Neural cell (in vitro differentiated cells): ENCODE results near the gene ZNF613. TPM values are rescaled to one million over a fixed set of nuclear protein-coding genes. Genes with fewer than 3 reads are reported as not detected.

Experiments
- H2AFZ ChIP-seq: fragments of 200-600, 300-800 bp; sonication (generic), shearing (Covaris generic); 2 replicates; pipeline ENCODE4 v1.6.0; 2014; ENCODE audit warnings: low read depth, mild to moderate bottlenecking, antibody characterized with exemption, low read length, moderate library complexity
- H3F3A ChIP-seq: fragments of 200-600 bp; shearing (Covaris generic); 2 replicates; pipeline ENCODE4 v1.6.1; 2016; ENCODE audit warnings: mild to moderate bottlenecking, moderate library complexity, mixed read lengths, antibody characterized with exemption, low read length; ENCODE audit not compliant: insufficient read depth, poor library complexity, severe bottlenecking
- H3K27ac ChIP-seq: fragments of 200-600, 300-800 bp; sonication (generic), shearing (Covaris generic); 2 replicates; pipeline ENCODE4 v1.5.1; 2014; ENCODE audit warnings: mild to moderate bottlenecking, low read length, moderate library complexity
- H3K27me3 ChIP-seq: fragments of 300-800, 200-600 bp; sonication (generic), shearing (Covaris generic); 2 replicates; pipeline ENCODE4 v1.6.0; 2014; ENCODE audit warnings: mild to moderate bottlenecking, low read depth, low read length, moderate library complexity; ENCODE audit not compliant: insufficient read depth
- H3K36me3 ChIP-seq: fragments of 300-800, 200-600 bp; sonication (generic), shearing (Covaris generic); 2 replicates; pipeline ENCODE4 v1.5.1; 2014; ENCODE audit warnings: mild to moderate bottlenecking, antibody characterized with exemption, low read length, moderate library complexity; ENCODE audit not compliant: insufficient read depth
- H3K4me2 ChIP-seq: fragments of 300-800, 200-600 bp; sonication (generic), shearing (Covaris generic); 2 replicates; pipeline ENCODE4 v1.6.0; 2014; ENCODE audit warnings: mild to moderate bottlenecking, low read length
- H3K4me3 ChIP-seq: fragments of 300-800, 200-600 bp; sonication (generic), shearing (Covaris generic); 2 replicates; pipeline ENCODE4 v1.5.1; 2014; ENCODE audit warnings: mild to moderate bottlenecking, low read length, moderate library complexity
- H3K79me2 ChIP-seq: fragments of 200-600 bp; shearing (Covaris generic); replicated peaks from 2 replicates; pipeline ENCODE4 v1.6.0; 2014; ENCODE audit warnings: mild to moderate bottlenecking, low read length, moderate library complexity; ENCODE audit not compliant: insufficient read depth
- H3K9ac ChIP-seq: fragments of 300-800, 200-600 bp; sonication (generic), shearing (Covaris generic); 2 replicates; pipeline ENCODE4 v1.6.1; 2016; ENCODE audit warnings: mild to moderate bottlenecking, low read length, mixed read lengths
- H3K9me2 ChIP-seq: fragments of 200-600 bp; shearing (Covaris generic); 2 replicates; pipeline ENCODE4 v1.6.1; 2016; ENCODE audit warnings: mild to moderate bottlenecking, low read length, mixed read lengths; ENCODE audit not compliant: insufficient read depth
- H3K9me3 ChIP-seq: fragments of 200-600, 300-800 bp; sonication (generic), shearing (Covaris generic); 2 replicates; pipeline ENCODE4 v1.6.1; 2016; ENCODE audit warnings: mild to moderate bottlenecking, mixed run types, low read length, moderate library complexity, mixed read lengths
- H4K20me1 ChIP-seq: fragments of 200-600 bp; shearing (Covaris generic); 2 replicates; pipeline ENCODE4 v1.6.1; 2016; ENCODE audit warnings: mild to moderate bottlenecking, mixed run types; ENCODE audit not compliant: insufficient read depth
- EP300 ChIP-seq: fragments of 450-650 bp; conservative IDR thresholded peaks from 2 replicates; pipeline ENCODE4 v1.6.1; 2014; ENCODE audit warnings: antibody characterized with exemption, mild to moderate bottlenecking, moderate library complexity; ENCODE audit not compliant: poor library complexity, severe bottlenecking
- EZH2 ChIP-seq: fragments of 200-600, 300-800 bp; shearing (Covaris generic), sonication (generic); IDR thresholded peaks from 2 replicates; pipeline ENCODE4 v1.6.1; 2014; ENCODE audit warnings: antibody characterized with exemption, low read length, borderline replicate concordance, mild to moderate bottlenecking; ENCODE audit not compliant: insufficient read depth, poor library complexity, severe bottlenecking
- MXI1 ChIP-seq: fragments of 450-650 bp; conservative IDR thresholded peaks from 2 replicates; pipeline ENCODE4 v1.6.1; 2014; ENCODE audit warnings: antibody characterized with exemption, mild to moderate bottlenecking; ENCODE audit not compliant: poor library complexity, severe bottlenecking
- POLR2AphosphoS5 ChIP-seq: IDR thresholded peaks from 2 replicates; pipeline ENCODE4 v1.6.1; 2012
- RAD21 ChIP-seq: fragments of 450-650 bp; conservative IDR thresholded peaks from 2 replicates; pipeline ENCODE4 v1.6.1; 2014; ENCODE audit warnings: antibody characterized with exemption, mild to moderate bottlenecking, moderate library complexity
- SMC3 ChIP-seq: fragments of 450-650 bp; conservative IDR thresholded peaks from 2 replicates; pipeline ENCODE4 v1.6.1; 2014; ENCODE audit warnings: antibody characterized with exemption, mild to moderate bottlenecking, moderate library complexity; ENCODE audit not compliant: poor library complexity
- TAF1 ChIP-seq: IDR thresholded peaks from 2 replicates; pipeline ENCODE4 v1.6.1; 2012; ENCODE audit warnings: low read depth
- polyA plus RNA-seq: library from polyadenylated mRNA; depleted of rRNA; stranded (reverse); fragments of >200 nt; gene quantifications from 2 replicates; pipeline ENCODE4 v1.2.3, GENCODE V29; 2014
- TF ChIP-seq, protein P1 (sequence below): fragments of 450-650 bp; IDR thresholded peaks from 2 replicates; pipeline ENCODE4 v1.5.1; 2014; ENCODE audit warnings: antibody characterized with exemption, mild to moderate bottlenecking, moderate library complexity; ENCODE audit not compliant: poor library complexity, severe bottlenecking
- TF ChIP-seq, protein P2 (sequence below): IDR thresholded peaks from 2 replicates; pipeline ENCODE4 v1.6.1; 2012; ENCODE audit warnings: borderline replicate concordance

The ZNF613 gene
- polyA plus RNA-seq, 1 donor from 2014 or later: 10.9 TPM

DNA sequence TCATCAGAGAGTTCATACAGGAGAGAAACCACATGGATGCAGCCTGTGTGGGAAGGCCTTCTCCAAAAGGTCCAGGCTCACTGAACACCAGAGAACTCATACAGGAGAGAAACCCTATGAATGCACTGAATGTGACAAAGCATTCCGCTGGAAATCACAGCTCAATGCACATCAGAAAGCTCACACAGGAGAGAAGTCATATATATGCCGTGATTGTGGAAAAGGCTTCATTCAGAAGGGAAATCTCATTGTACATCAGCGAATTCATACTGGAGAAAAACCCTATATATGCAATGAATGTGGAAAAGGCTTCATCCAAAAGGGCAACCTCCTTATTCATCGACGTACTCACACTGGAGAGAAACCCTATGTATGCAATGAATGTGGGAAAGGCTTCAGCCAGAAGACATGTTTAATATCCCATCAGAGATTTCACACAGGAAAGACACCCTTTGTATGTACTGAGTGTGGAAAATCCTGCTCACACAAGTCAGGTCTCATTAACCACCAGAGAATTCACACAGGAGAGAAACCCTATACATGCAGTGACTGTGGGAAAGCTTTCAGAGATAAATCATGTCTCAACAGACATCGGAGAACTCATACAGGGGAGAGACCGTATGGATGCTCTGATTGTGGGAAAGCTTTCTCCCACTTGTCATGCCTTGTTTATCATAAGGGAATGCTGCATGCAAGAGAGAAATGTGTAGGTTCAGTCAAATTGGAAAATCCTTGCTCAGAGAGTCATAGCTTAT is 17.7 kb downstream of the ZNF613 start:
- Histone ChIP-seq H2AFZ (no peak overlapping the region), H3K9me2 (no peaks in the 10 kb centered on the region), H3K79me2 (no peaks in the 10 kb centered on the region), H3K4me2 (no peak overlapping the region), H3K36me3 (peaks cover 48% of the 10 kb centered on the region), H3K27ac (no peak overlapping the region), H3K27me3 (no peaks in the 10 kb centered on the region), H3K9ac (no peak overlapping the region), H3K9me3 (peaks cover 19% of the 10 kb centered on the region), H4K20me1 (no peaks in the 10 kb centered on the region), H3F3A (no peaks in the 10 kb centered on the region), H3K4me3 (no peak overlapping the region)
- TF ChIP-seq, protein P1, sequence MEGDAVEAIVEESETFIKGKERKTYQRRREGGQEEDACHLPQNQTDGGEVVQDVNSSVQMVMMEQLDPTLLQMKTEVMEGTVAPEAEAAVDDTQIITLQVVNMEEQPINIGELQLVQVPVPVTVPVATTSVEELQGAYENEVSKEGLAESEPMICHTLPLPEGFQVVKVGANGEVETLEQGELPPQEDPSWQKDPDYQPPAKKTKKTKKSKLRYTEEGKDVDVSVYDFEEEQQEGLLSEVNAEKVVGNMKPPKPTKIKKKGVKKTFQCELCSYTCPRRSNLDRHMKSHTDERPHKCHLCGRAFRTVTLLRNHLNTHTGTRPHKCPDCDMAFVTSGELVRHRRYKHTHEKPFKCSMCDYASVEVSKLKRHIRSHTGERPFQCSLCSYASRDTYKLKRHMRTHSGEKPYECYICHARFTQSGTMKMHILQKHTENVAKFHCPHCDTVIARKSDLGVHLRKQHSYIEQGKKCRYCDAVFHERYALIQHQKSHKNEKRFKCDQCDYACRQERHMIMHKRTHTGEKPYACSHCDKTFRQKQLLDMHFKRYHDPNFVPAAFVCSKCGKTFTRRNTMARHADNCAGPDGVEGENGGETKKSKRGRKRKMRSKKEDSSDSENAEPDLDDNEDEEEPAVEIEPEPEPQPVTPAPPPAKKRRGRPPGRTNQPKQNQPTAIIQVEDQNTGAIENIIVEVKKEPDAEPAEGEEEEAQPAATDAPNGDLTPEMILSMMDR: no peak
- TF ChIP-seq MXI1 (no peak), TAF1 (no peak), POLR2AphosphoS5 (no peak)

DNA sequence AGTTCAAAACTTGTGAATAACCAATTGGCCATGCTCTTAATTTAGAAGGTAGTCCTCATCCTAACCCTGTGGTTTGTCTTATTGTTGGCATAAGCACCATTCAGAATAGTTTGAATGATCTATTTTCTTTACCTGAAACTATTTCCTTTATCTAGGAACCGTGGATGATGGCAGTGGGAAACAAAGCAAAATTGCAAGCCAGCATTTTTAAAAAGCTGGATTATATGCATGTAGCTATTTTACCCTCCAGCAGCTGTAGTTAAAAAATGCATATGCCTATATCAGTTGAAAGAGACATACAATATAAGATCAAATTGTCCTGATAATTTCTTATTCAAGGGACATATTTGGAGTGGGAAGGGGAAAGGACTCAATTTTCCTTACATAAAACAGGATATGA is 19.3 kb downstream of the ZNF613 start:
- Histone ChIP-seq H3K9me2 (no peaks in the 10 kb centered on the region), H3K27me3 (no peaks in the 10 kb centered on the region), H4K20me1 (no peaks in the 10 kb centered on the region), H3K36me3 (peaks cover 41% of the 10 kb centered on the region), H3F3A (no peaks in the 10 kb centered on the region), H3K9ac (no peak overlapping the region), H3K4me2 (no peak overlapping the region), H2AFZ (no peak overlapping the region), H3K4me3 (no peak overlapping the region), H3K9me3 (peaks cover 19% of the 10 kb centered on the region), H3K79me2 (no peaks in the 10 kb centered on the region), H3K27ac (no peak overlapping the region)
- TF ChIP-seq, protein P1: no peak
- TF ChIP-seq EP300 (no peak), TAF1 (no peak)

DNA sequence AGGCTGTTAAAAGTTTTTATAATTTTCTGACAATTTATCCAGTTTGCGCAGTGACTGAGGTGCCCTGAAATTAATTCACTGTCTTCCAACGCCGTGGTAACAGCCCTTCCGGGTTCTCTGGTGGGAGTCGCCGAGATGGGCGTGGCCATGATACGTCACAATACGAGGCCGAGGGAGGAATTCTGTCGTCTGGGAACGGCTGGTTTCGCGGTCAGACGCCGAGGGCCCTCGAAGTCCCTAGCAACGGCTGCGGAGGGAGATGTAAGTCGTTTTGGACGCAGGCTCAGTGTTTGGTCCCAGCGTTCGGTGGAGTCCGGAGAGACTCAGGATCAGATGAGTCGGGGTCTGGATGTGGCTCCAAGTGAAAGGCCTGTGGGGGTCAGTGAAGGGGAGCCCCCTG is 21.7 kb downstream of the ZNF613 start:
- H3K79me2 ChIP-seq: no peaks in the 10 kb centered on the region
- no peak for TF ChIP-seq MXI1
- TF ChIP-seq TAF1: no peak
- TF ChIP-seq SMC3: no peak
- no peak for TF ChIP-seq EZH2
- TF ChIP-seq, protein P2, sequence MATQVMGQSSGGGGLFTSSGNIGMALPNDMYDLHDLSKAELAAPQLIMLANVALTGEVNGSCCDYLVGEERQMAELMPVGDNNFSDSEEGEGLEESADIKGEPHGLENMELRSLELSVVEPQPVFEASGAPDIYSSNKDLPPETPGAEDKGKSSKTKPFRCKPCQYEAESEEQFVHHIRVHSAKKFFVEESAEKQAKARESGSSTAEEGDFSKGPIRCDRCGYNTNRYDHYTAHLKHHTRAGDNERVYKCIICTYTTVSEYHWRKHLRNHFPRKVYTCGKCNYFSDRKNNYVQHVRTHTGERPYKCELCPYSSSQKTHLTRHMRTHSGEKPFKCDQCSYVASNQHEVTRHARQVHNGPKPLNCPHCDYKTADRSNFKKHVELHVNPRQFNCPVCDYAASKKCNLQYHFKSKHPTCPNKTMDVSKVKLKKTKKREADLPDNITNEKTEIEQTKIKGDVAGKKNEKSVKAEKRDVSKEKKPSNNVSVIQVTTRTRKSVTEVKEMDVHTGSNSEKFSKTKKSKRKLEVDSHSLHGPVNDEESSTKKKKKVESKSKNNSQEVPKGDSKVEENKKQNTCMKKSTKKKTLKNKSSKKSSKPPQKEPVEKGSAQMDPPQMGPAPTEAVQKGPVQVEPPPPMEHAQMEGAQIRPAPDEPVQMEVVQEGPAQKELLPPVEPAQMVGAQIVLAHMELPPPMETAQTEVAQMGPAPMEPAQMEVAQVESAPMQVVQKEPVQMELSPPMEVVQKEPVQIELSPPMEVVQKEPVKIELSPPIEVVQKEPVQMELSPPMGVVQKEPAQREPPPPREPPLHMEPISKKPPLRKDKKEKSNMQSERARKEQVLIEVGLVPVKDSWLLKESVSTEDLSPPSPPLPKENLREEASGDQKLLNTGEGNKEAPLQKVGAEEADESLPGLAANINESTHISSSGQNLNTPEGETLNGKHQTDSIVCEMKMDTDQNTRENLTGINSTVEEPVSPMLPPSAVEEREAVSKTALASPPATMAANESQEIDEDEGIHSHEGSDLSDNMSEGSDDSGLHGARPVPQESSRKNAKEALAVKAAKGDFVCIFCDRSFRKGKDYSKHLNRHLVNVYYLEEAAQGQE: no peak
- TF ChIP-seq EP300: no peak
- TF ChIP-seq POLR2AphosphoS5: no peak
- TF ChIP-seq RAD21: no peak
- TF ChIP-seq, protein P1: no peak
- H3K36me3 ChIP-seq: peaks cover 23% of the 10 kb centered on the region
- no peaks in the 10 kb centered on the region for H4K20me1 ChIP-seq
- no peaks in the 10 kb centered on the region for H3K27me3 ChIP-seq
- H3K9me3 ChIP-seq: peaks cover 15% of the 10 kb centered on the region
- no peaks in the 10 kb centered on the region for H3F3A ChIP-seq
- no peak overlapping the region for H3K4me2 ChIP-seq
- H3K27ac ChIP-seq: no peak overlapping the region
- H3K9ac ChIP-seq: no peak overlapping the region
- no peak overlapping the region for H2AFZ ChIP-seq
- H3K9me2 ChIP-seq: no peaks in the 10 kb centered on the region
- no peak overlapping the region for H3K4me3 ChIP-seq
